SK-N-MC (cell line): Measurements from ENCODE around the gene ARHGAP24.
"Not testable (repeated sequence)": the region's sequence is repeated elsewhere in the genome, so short reads cannot be mapped to it uniquely, and the experiment has no call there.

ENCODE experiments used
- DNase-seq: peaks from one replicate; pipeline ENCODE4 v3.0.0-alpha.2; 2011; ENCODE audit warnings: low read depth, low spot score
- H3K27ac ChIP-seq: fragments of 200-600 bp; sonication (generic); 2 replicates; pipeline ENCODE4 v1.5.1; 2016; ENCODE audit warnings: mixed run types
- H3K36me3 ChIP-seq: fragments of 200-600 bp; sonication (generic); 2 replicates; pipeline ENCODE4 v1.6.1; 2017; ENCODE audit warnings: antibody characterized with exemption, low read length, mixed read lengths; ENCODE audit not compliant: insufficient read depth
- H3K4me3 ChIP-seq: fragments of 200-600 bp; sonication (generic); 2 replicates; pipeline ENCODE4 v1.5.1; 2016
- H3K9ac ChIP-seq: fragments of 200-600 bp; sonication (generic); 2 replicates; pipeline ENCODE4 v1.8.0; 2017; ENCODE audit warnings: mixed run types, mixed read lengths; ENCODE audit not compliant: insufficient read length
- H3K9me3 ChIP-seq: fragments of 200-600 bp; sonication (generic); 2 replicates; pipeline ENCODE4 v1.6.1; 2017; ENCODE audit warnings: low read depth, mild to moderate bottlenecking, antibody characterized with exemption, low read length, moderate library complexity, mixed read lengths
- EZH2 ChIP-seq: fragments of 200-600 bp; sonication (generic); IDR thresholded peaks from one replicate; pipeline ENCODE4 v1.6.1; 2017; ENCODE audit warnings: antibody characterized with exemption
- FOXP2 ChIP-seq: optimal IDR thresholded peaks from 2 replicates; pipeline ENCODE3; 2011; ENCODE audit warnings: mild to moderate bottlenecking, moderate library complexity; ENCODE audit not compliant: insufficient read depth; ENCODE audit errors: extremely low read length, control extremely low read depth
- POLR2AphosphoS5 ChIP-seq: IDR thresholded peaks from 2 replicates; pipeline ENCODE4 v1.6.1; 2012; ENCODE audit warnings: mild to moderate bottlenecking, low read depth, low read length, borderline replicate concordance

ARHGAP24 gene

GRCh38 chr4:85953651-85954018 lies 478.7 kb downstream of the ARHGAP24 start:
- Histone ChIP-seq H3K4me3 (no peak overlapping the region), H3K9ac (no peak overlapping the region), H3K27ac (no peak overlapping the region), H3K9me3 (no peaks in the 10 kb centered on the region), H3K36me3 (no peaks in the 10 kb centered on the region)
- TF ChIP-seq EZH2: no peak
- TF ChIP-seq POLR2AphosphoS5: no peak
- no peak for TF ChIP-seq FOXP2
- DNase-seq: no peak

- DNase-seq: peak; percentile 50
- H3K36me3 ChIP-seq: no peaks in the 10 kb centered on the region
- no peak overlapping the region for H3K4me3 ChIP-seq
- no peaks in the 10 kb centered on the region for H3K9me3 ChIP-seq
- H3K27ac ChIP-seq: no peak overlapping the region
- TF ChIP-seq POLR2AphosphoS5: no peak
- no peak for TF ChIP-seq FOXP2
- no peak for TF ChIP-seq EZH2
- H3K9ac ChIP-seq: no peak overlapping the region
Measured at GRCh38 chr4:85955620-85956292, 480.8 kb downstream of the ARHGAP24 start.

GRCh38 chr4:85956293-85956945 lies 481.5 kb downstream of the ARHGAP24 start:
- Histone ChIP-seq H3K9ac (no peak overlapping the region), H3K4me3 (no peak overlapping the region), H3K36me3 (no peaks in the 10 kb centered on the region), H3K9me3 (no peaks in the 10 kb centered on the region), H3K27ac (no peak overlapping the region)
- TF ChIP-seq POLR2AphosphoS5 (no peak), EZH2 (no peak)
- no peak for DNase-seq

GRCh38 chr4:85961887-85962286 lies 486.9 kb downstream of the ARHGAP24 start:
- Histone ChIP-seq H3K9ac (no peak overlapping the region), H3K4me3 (no peak overlapping the region), H3K9me3 (no peaks in the 10 kb centered on the region), H3K36me3 (no peaks in the 10 kb centered on the region), H3K27ac (no peak overlapping the region)
- TF ChIP-seq EZH2 (no peak), POLR2AphosphoS5 (no peak), FOXP2 (no peak)
- DNase-seq: no peak

- Histone ChIP-seq H3K4me3 (no peak overlapping the region), H3K27ac (no peak overlapping the region), H3K9me3 (no peaks in the 10 kb centered on the region), H3K36me3 (no peaks in the 10 kb centered on the region), H3K9ac (no peak overlapping the region)
- TF ChIP-seq POLR2AphosphoS5: no peak
- DNase-seq: no peak
Measured at GRCh38 chr4:85963231-85963630, 488.3 kb downstream of the ARHGAP24 start.

GRCh38 chr4:85964298-85964697 lies 489.3 kb downstream of the ARHGAP24 start:
- no peak for DNase-seq
- TF ChIP-seq FOXP2 (no peak), POLR2AphosphoS5 (no peak), EZH2 (no peak)
- H3K9ac ChIP-seq: no peak overlapping the region
- H3K4me3 ChIP-seq: no peak overlapping the region
- H3K27ac ChIP-seq: no peak overlapping the region
- no peaks in the 10 kb centered on the region for H3K9me3 ChIP-seq
- H3K36me3 ChIP-seq: no peaks in the 10 kb centered on the region

- H3K9me3 ChIP-seq, H3K36me3 ChIP-seq, H3K27ac ChIP-seq, H3K4me3 ChIP-seq, H3K9ac ChIP-seq, DNase-seq: not testable (repeated sequence)
Measured at GRCh38 chr4:85965017-85965416, 490.1 kb downstream of the ARHGAP24 start.

- no peak for DNase-seq
- Histone ChIP-seq H3K36me3 (no peaks in the 10 kb centered on the region), H3K27ac (no peak overlapping the region), H3K4me3 (no peak overlapping the region), H3K9me3 (no peaks in the 10 kb centered on the region), H3K9ac (no peak overlapping the region)
- TF ChIP-seq POLR2AphosphoS5 (no peak), EZH2 (no peak), FOXP2 (no peak)
Measured at GRCh38 chr4:85965529-85965928, 490.6 kb downstream of the ARHGAP24 start.

GRCh38 chr4:85966373-85966772 lies 491.4 kb downstream of the ARHGAP24 start:
- H3K27ac ChIP-seq: no peak overlapping the region

More at GRCh38 chr4:85966373-85966772, 491.4 kb downstream of the ARHGAP24 start:
- H3K36me3 ChIP-seq: no peaks in the 10 kb centered on the region
- H3K4me3 ChIP-seq: no peak overlapping the region
- H3K9me3 ChIP-seq: no peaks in the 10 kb centered on the region
- no peak for DNase-seq
- no peak for TF ChIP-seq EZH2
- no peak for TF ChIP-seq POLR2AphosphoS5
- TF ChIP-seq FOXP2: no peak
- H3K9ac ChIP-seq: no peak overlapping the region
